ENCODE results near the gene LRRC8C.
"Not testable (repeated sequence)": the region's sequence is repeated elsewhere in the genome, so short reads cannot be mapped to it uniquely, and the experiment has no call there.

LRRC8C gene

DNA sequence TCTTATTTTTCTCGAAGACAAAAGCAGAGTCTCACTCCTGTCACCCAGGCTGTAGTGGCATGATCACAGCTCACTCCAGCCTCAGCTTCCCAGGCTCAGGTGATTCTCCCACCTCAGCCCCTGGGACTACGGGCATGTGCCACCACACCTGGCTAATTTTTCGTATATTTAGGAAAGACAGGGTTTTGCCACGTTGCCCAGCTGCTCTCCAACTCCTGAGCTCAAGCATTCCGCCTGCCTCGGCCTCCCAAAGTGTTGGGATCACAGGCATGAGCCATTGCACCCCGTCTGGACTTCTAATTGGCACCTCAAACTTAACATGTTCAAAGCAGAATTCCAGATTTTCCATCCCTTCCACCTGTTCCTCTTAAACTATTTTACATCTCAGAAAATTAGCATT, 19.0 kb upstream of the LRRC8C start:
- no peak for TF ChIP-seq POLR2A (IDR thresholded peaks at IDR 0.05; ENCODE audit: low read depth, low read length)
- DNase-seq (ENCODE audit: insufficient read length, low spot score) (no peak), FAIRE-seq (no peak)

DNA sequence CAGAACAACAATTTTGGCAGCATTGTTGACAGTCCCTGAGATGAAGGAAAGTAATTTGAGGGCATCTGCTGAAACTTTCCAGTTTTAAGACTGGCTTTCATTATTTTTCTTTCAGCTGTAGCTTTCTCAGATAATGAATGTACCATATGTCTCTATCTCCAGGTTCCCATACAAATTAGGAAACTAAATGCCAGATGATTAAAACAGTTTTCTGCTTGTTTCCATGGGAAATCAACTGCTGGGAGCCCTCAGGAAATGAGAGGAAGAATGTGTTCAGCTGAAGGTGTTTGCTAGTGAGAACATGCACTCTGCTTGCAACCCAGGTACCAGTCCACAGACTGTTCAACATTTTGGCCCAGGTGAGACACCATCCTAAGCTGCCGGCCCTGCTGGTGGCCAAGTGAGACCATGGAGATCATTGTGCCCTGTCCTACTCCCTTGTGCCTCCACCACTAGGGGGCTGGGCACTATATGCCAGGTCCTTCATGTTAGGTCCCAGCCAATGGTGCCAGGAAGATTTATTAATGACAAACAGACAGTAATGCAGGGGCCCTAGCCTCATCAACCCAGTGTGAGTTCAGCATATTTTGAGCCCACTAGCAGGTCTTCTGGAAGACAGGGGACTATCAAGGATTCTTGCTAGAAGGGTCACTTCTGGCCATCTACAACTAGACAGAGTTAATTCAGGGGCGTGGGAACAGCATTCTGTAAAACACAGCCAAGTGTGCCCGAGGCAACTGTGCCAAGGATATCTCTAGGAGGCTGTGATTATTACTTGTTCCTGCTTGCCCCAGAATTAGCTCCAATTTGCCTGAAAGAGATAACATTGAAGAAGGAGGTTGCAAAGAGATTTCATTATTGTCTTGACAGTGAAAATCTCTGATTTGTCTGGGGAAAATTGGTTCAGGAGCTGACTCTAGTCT, 17.0 kb upstream of the LRRC8C start:
- FAIRE-seq (no peak), DNase-seq (ENCODE audit: insufficient read length, low spot score) (no peak)
- no peak for TF ChIP-seq POLR2A (IDR thresholded peaks at IDR 0.05; ENCODE audit: low read depth, low read length)

DNA sequence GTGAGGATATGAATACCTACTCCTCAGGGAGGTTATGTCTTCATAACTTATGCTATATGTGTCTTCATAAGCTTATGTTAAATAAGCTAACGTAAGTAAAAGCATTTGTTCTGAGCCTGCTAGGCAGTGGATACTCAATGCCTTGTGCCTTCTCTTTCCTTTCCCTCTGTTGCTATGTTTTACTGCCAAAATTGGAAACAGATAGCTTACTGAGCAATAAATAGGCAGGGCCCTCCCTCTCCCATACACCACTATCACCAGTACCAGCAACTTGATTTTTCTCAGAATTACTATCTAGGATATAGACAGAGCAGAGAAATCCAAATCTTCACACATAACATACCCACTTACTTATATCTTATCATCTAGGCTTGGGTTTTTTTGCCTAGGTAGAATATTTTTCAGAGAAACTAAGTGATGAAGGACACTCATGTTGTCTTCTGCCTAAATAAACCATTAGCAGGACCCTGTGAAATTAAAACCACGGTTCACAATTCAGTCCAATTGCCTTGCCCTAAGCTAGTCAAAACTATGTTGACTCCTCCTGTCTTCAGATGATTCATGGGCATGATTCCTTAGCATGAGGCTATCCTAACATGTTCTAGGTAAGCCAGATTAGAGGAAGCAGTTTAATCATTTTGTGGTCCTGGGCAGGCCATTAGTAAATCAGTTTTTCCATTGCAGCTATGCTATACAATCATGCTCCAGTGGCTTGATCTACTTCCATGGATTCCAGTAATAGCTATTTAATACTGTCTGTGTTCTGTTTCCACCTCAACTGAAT, 15.9 kb upstream of the LRRC8C start:
- no peak for TF ChIP-seq POLR2A (IDR thresholded peaks at IDR 0.05; ENCODE audit: low read depth, low read length)
- DNase-seq (ENCODE audit: insufficient read length, low spot score), result no peak
- FAIRE-seq, result no peak

DNA sequence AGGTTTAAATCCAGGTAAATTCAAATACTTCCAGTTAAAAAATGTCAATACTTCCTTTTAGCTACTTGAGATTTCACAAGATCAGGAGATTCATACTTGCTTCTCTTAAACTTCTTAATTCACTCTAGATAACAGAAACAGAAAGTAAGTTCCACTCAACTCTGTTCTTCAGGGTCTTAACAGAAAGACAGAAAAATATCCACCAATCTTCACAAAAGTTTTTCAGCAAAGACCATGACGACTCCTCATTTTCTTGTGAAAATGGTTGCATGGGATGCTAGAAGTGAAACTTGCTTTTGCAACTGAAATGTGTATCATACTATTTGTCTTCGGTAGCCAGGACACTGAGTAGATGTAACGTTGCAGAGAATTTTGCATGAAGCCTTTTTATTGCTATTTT, 12.3 kb upstream of the LRRC8C start:
- TF ChIP-seq POLR2A (IDR thresholded peaks at IDR 0.05; ENCODE audit: low read depth, low read length), result no peak
- DNase-seq (ENCODE audit: insufficient read length, low spot score) (no peak), FAIRE-seq (no peak)

- FAIRE-seq (no peak), DNase-seq (ENCODE audit: insufficient read length, low spot score) (no peak)
- TF ChIP-seq POLR2A (IDR thresholded peaks at IDR 0.05; ENCODE audit: low read depth, low read length), result no peak
Observed at GRCh38 chr1:89622895-89623294, 10.0 kb upstream of the LRRC8C start.

DNA sequence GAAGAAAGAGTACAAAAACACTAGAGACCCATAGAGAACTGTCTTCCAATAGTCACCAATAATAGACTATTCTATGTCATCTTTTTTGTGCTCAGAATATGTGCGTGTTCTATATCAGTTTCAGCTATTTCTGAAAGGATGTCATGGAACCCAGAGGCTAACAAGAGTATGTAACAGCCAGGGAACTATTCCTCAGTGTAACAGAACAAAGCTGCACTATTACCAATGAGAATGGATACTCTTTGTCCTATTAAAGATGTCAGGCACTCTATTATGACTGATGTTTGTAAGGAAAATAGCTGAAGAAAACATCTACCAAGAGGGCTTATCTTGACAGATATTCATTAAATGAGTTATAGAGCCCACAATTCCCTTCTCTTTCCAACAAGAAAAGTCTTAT, 8.6 kb upstream of the LRRC8C start:
- FAIRE-seq, result no peak
- no peak for DNase-seq (ENCODE audit: insufficient read length, low spot score)
- no peak for TF ChIP-seq POLR2A (IDR thresholded peaks at IDR 0.05; ENCODE audit: low read depth, low read length)

DNA sequence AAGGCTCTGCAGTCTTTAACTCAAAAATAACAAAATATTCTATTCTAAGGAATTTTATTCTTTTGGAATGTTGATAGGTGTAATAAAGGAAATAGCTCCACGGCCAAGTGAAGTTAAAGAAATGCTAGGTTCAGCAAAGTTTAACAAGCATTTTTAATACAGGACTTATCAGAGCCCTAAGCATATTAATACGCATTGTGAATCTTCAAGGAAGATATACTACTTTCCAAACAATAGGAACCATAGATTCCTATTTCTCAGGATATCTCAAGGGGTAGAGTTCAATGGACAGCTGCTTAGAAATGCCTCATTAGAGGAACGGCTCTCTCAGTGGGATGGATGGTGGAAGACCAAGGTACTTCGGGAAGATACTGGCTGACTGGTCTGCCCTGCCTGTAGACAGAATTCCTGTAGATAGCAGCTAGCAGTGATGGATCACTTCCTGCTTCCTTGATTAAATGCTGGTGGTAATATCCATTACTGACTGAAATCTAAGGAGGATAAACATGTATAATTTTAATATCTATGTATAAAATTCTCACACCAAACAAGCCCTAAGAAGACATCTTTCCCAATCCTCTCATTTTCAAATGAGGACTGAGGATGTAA, 8.1 kb upstream of the LRRC8C start:
- no peak for DNase-seq (ENCODE audit: insufficient read length, low spot score)
- no peak for FAIRE-seq
- TF ChIP-seq POLR2A (IDR thresholded peaks at IDR 0.05; ENCODE audit: low read depth, low read length), result no peak

- TF ChIP-seq POLR2A (IDR thresholded peaks at IDR 0.05; ENCODE audit: low read depth, low read length), result no peak
- FAIRE-seq, result no peak
- DNase-seq (ENCODE audit: insufficient read length, low spot score), result no peak
Observed at GRCh38 chr1:89627596-89627962, 5.3 kb upstream of the LRRC8C start.

- no peak for TF ChIP-seq POLR2A (IDR thresholded peaks at IDR 0.05; ENCODE audit: low read depth, low read length)
- no peak for FAIRE-seq
- DNase-seq (ENCODE audit: insufficient read length, low spot score), result no peak
Observed at GRCh38 chr1:89629146-89629545, 3.8 kb upstream of the LRRC8C start.

- DNase-seq (ENCODE audit: insufficient read length, low spot score); FAIRE-seq: not testable (repeated sequence)
Observed at GRCh38 chr1:89629600-89629999, 3.3 kb upstream of the LRRC8C start.

DNA sequence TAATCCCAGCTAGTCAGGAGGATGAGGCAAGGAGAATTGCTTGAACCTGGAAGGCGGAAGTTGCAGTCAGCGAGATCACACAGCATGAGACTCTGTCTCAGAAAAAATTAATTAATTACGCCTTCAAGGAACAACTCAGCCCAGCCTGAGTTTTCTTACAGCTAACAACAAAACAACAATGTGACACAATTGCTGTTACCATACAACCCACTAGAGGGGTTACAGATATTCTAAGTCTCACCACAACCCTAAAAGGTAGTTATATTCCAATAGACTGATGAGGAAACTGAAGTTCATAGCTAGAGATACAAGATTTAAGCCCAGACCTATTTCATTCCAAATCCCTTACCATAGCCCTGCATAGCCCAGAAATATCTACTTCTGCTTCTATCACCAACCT, 2.9 kb upstream of the LRRC8C start:
- TF ChIP-seq POLR2A (IDR thresholded peaks at IDR 0.05; ENCODE audit: low read depth, low read length), result no peak
- FAIRE-seq, result no peak
- no peak for DNase-seq (ENCODE audit: insufficient read length, low spot score)

DNA sequence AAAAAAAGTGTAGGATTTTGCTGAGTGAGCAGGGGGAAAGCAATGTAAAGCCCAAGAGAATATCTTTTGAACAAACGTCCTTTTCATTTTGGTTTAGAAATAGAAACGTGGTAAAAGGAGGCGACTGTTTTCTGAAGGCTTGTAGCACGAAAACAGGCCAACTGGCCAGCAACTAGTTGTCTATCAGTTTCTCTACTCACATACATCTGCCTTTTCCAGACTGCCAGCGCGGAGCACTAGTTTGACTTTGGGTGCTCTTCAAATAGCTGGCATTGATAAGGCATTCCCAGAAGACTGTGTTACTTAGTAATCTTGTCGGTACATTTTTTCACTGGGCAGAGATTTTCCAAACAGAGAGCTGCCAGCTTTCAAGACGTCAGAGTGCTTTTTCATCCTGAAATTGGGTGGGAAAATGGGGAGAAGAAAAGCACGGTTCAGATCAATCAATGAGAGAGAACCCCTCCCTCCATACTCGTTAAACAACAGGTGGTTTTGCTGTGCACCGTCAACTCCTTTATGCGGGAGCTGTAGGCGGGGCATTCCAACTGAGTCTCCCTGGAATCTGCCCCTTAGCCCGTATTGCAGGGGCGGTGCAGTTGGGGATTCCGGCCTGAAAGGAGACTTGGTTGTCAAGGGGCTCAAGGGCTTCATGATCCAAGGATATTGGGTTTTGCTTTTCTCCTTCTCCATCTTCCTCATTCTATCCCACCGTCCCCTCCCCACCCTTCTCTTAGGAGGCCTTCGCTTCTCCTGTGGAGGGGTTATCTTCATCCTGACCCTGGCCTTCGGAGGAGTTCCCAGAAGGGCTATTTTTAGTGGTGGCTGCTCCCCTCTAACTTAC, 884 bp upstream of the LRRC8C start:
- TF ChIP-seq POLR2A (IDR thresholded peaks at IDR 0.05; ENCODE audit: low read depth, low read length), result no peak
- FAIRE-seq, result no peak
- no peak for DNase-seq (ENCODE audit: insufficient read length, low spot score)

GRCh38 chr1:89633248-89633799, 404 bp downstream of the LRRC8C start:
- FAIRE-seq (no peak), DNase-seq (ENCODE audit: insufficient read length, low spot score) (peak; percentile 46)
- TF ChIP-seq POLR2A (IDR thresholded peaks at IDR 0.05; ENCODE audit: low read depth, low read length), result no peak

Data from H54 (cell line).